ENCODE measurements around the gene TBC1D10B. TPM values are rescaled to one million over a fixed set of nuclear protein-coding genes. Genes with fewer than 3 reads are reported as not detected.
"Not testable (repeated sequence)": the region's sequence is repeated elsewhere in the genome, so short reads cannot be mapped to it uniquely, and the experiment has no call there.

The TBC1D10B gene
- polyA plus RNA-seq, 12 donors, result 24.1 to 52.0 (median 28.0) TPM; not detected in 1

- no peak for DNase-seq
These were observed 13.1 kb downstream of the TBC1D10B start for GRCh38 chr16:30357085-30357714.

GRCh38 chr16:30356401-30357084 lies 13.8 kb downstream of the TBC1D10B start:
- DNase-seq, result no peak

- no peak for DNase-seq
These were observed 14.4 kb downstream of the TBC1D10B start for GRCh38 chr16:30355954-30356308.

- peak; percentile 100 for DNase-seq
These were observed 14.9 kb downstream of the TBC1D10B start, which contains the start of gene CD2BP2 for GRCh38 chr16:30355144-30355953. CD2BP2 (minus strand) TSS chr16:30355308; CDS start chr16:30354681, 627 bp downstream.

GRCh38 chr16:30354423-30355143 lies 15.7 kb downstream of the TBC1D10B start:
- no peak for DNase-seq

- no peak for DNase-seq
These were observed 16.7 kb downstream of the TBC1D10B start for GRCh38 chr16:30353438-30354129.

- no peak for DNase-seq
These were observed 17.5 kb downstream of the TBC1D10B start for GRCh38 chr16:30352488-30353401.

- peak; percentile 40 for DNase-seq
These were observed 18.5 kb downstream of the TBC1D10B start for GRCh38 chr16:30351586-30352419.

GRCh38 chr16:30351001-30351441 lies 19.3 kb downstream of the TBC1D10B start:
- DNase-seq, result no peak

- DNase-seq, result no peak
These were observed 20.0 kb downstream of the TBC1D10B start for GRCh38 chr16:30350134-30350871.

GRCh38 chr16:30349675-30350074 lies 20.6 kb downstream of the TBC1D10B start:
- DNase-seq, result no peak

- no peak for DNase-seq
These were observed 21.4 kb downstream of the TBC1D10B start for GRCh38 chr16:30348929-30349328.

- no peak for DNase-seq
These were observed 22.2 kb downstream of the TBC1D10B start for GRCh38 chr16:30348113-30348512.

- DNase-seq, result no peak
These were observed 24.0 kb downstream of the TBC1D10B start for GRCh38 chr16:30346286-30346685.

- DNase-seq, result not testable (repeated sequence)
These were observed 26.8 kb downstream of the TBC1D10B start for GRCh38 chr16:30343491-30343820.

- DNase-seq, result no peak
These were observed 27.4 kb downstream of the TBC1D10B start for GRCh38 chr16:30342751-30343490.

- not testable (repeated sequence) for DNase-seq
These were observed 28.3 kb downstream of the TBC1D10B start for GRCh38 chr16:30341971-30342370.

- no peak for DNase-seq
These were observed 29.7 kb downstream of the TBC1D10B start for GRCh38 chr16:30340621-30341020.
